Fibroblast of lung (primary cell): ENCODE data around the gene SLC4A2.

Source experiments
- CTCF ChIP-seq, 2 donors: IDR thresholded peaks in 1 of 2; conservative IDR thresholded peaks in 1 of 2; 1 replicate in 1 of 2; 2 replicates in 1 of 2; pipeline ENCODE4 v1.5.1; 2011 to 2012; ENCODE audit warnings: low read length in 2 of 2, control low read depth in 1 of 2, inconsistent platforms in 1 of 2, low read depth in 1 of 2, mild to moderate bottlenecking in 1 of 2
- EZH2 ChIP-seq: IDR thresholded peaks from 2 replicates; pipeline ENCODE4 v1.5.1; 2012; ENCODE audit warnings: low read length, control low read depth, mild to moderate bottlenecking; ENCODE audit errors: missing control alignments

GRCh38 chr7:151083824-151084160 lies 24.4 kb downstream of the SLC4A2 start:
- TF ChIP-seq EZH2: no peak
- no peak for TF ChIP-seq CTCF (conservative IDR thresholded peaks at IDR 0.05 in 1 of 2, IDR thresholded peaks at IDR 0.05 in 1 of 2; ENCODE audit: low read depth in 1 of 2, low read length in 2 of 2)
